GM19238 (cell line): ENCODE measurements around the gene HPCAL4.

Source experiments
- DNase-seq: peaks from one replicate; pipeline ENCODE4 v3.0.0; 2011; ENCODE audit warnings: low spot score; ENCODE audit not compliant: insufficient read length

HPCAL4 gene

GRCh38 chr1:39650431-39650830, 40.8 kb downstream of the HPCAL4 start:
- DNase-seq, result no peak

- DNase-seq, result no peak
Measured at GRCh38 chr1:39649636-39650185, 41.5 kb downstream of the HPCAL4 start.

DNA sequence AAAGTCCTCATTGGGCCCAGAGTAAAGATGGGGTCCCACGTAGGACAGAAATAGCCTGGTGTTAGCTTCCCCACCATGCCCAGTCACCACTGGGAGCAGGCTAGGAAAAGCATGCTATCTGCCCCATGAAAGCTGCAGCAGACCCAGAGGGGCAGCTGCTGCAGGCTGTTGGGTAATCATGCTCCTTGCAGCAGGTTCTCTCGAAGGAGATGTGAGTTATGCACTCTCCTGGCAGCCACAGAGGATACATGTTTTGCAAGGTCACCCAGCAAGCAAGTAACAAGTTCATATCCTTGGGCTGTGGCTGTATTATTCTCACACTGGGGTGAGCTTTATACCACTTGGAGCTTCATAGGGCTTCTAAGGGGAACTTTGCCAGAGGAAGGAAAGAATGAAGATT, 42.7 kb downstream of the HPCAL4 start:
- DNase-seq, result no peak

DNA sequence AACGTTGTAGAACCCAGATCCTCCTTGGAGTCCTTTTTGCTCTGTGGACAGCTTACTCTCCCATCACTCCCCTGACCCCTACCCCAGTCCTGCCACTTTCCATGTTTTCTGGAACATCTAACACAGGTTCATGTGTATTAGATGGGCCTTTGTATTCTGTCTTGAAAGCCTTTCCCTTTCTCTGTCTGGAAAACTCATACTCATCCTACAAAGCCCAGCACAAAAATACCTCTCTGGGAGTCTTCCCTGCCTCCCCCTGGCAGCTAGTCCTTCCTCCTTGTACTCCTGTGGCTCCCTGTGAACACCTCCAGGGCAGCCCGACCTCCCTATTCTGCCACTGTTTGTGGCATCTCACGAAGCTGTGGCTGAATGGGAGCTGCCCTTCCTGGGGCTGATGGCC, 44.0 kb downstream of the HPCAL4 start:
- no peak for DNase-seq

GRCh38 chr1:39646232-39647081, 44.8 kb downstream of the HPCAL4 start:
- DNase-seq, result no peak

- no peak for DNase-seq
Measured at GRCh38 chr1:39645411-39646043, 45.7 kb downstream of the HPCAL4 start.

- no peak for DNase-seq
Measured at GRCh38 chr1:39643705-39644104, 47.5 kb downstream of the HPCAL4 start.

GRCh38 chr1:39642796-39643195, 48.4 kb downstream of the HPCAL4 start:
- DNase-seq, result no peak

GRCh38 chr1:39640861-39641260, 50.4 kb downstream of the HPCAL4 start:
- DNase-seq, result no peak

- peak; percentile 52 for DNase-seq
Measured at GRCh38 chr1:39639305-39640130, 51.7 kb downstream of the HPCAL4 start, which contains the start of gene HEYL. Gene HEYL, minus strand, starts transcription at chr1:39639643. Its CDS starts 18 bp downstream, at chr1:39639625.

DNA sequence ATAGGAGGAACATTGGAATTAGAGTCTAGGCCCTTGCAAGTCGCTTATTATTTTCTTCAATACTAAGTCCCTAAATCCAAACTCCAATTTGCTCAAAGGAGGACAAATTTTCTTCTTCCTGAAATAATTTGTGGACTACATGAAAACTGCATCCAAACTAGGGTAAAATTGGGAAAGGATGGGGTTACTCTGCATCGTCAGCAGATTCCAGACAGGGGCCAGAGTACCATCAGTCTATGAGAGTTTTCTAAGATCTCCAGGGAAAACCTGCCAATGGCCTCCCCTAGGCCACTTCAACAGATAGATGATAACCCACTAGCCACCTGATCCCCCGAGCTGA, 52.3 kb downstream of the HPCAL4 start:
- DNase-seq, result no peak

- no peak for DNase-seq
Measured at GRCh38 chr1:39637361-39637760, 53.9 kb downstream of the HPCAL4 start.

DNA sequence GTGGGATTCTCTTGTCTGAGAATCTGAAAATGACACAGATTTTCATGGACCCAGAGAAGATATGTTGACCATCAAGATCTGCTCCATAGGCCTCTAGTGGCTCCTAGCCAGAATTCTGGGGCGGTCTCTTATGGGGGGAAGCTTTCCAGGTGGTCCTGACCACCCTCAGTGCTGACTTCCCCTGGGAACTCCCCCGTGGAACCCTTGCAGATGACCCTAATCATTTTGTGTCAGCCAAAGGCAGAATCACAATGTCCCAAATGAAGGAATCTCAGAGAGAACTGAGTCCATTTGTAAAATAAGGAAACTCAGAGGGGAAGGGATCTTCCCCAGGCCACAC, 55.4 kb downstream of the HPCAL4 start:
- no peak for DNase-seq

- no peak for DNase-seq
Measured at GRCh38 chr1:39635205-39635870, 55.9 kb downstream of the HPCAL4 start.

DNA sequence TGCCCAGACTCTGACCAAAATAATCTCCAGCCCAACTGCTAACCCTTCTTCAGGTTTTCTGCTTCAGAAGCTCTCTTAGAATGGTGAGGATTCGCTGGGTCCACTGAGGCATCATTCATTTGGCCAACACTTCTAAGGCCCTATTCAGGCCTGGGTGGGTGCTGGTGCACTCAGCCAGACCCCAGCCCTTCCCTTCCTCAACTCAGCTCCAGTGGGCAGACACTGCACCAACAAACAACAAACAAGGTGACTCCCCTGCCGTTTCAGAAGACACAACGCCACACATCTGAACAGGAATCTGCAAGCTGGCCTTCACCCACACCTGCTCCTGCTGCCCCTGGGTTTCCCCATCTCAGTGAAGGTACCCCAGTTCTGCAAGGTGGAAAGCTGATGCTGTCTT, 57.8 kb downstream of the HPCAL4 start:
- DNase-seq, result no peak

DNA sequence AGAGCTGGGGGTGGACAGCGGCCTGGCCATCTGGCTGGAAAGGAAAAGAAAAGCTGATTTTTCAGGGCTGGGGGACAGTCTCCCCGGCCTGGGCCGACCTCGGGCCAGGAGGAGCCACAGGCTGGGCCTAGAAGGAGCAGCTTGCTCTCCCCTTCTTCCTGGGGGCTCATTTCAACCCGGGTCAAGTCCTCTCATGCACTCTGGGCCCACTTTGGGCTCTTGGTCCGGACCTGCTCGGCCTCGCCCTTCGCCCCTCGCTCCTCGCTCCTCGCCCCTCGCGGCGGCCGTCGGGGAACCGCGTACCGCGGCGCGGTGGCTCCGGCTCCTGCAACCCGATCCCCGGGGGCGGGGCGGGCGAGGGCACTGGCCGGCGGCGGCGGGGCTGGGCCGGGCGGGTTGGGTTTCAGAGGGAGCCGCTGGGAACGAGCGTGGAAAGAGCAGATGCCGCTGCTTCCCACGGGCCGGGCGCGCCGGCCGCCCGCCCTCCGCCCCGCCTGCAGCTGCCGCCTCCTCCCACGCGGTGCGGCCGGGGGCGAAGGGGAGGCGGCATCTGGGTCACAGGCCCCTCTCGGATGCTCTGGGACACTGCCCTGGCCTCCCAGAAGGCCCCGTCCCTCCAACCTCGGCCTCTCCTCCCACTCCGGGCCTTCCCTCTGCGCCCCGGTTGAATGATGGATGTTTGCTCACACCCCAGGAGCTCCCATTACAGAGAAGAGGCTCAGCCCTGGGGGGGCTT, 58.4 kb downstream of the HPCAL4 start:
- DNase-seq, result no peak

GRCh38 chr1:39632323-39632681, 58.9 kb downstream of the HPCAL4 start:
- DNase-seq, result no peak

DNA sequence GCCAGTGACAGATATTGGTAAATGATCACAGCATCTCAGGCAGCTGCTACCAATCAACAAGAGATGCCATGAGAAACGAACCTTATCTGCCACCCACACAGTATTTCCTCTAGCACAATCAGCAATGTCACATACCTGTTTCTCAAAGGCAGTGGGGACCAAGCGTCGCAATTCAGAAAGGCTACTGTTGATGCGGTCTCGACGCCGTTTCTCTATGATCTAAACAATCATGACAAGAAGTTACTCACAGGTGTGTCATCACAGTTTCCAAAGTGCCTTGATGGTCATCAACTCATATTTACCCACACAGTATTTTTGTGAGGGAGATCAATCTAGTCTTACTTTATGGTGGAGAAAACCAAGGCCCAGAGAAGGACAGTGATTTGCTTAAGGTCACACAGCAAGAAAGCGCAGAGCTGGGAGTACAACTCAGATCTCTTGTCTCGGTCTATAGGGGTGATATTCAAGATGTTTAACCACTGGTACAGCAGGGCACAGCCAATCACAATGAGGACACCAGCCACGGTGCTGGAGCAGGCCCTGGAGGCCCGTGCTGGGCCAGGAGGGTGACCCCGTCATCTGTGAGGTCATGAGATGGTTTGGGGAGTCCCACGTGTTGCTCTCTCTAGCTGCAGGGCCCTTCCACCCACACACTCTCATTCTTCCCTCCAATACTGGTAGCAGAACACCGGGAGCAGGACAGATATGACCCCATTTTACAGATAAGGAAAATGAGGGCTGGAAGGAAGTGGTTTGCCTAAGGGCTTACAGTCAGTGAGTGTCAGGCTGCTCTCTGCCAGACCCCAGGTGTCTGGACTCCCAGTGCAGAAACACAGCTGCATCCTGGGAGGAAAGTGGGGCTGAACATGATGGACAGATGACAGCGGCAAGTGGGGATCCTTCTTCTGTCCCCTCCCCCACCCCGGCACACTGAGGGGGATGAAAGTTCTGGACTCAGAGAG, 59.6 kb downstream of the HPCAL4 start:
- DNase-seq, result no peak

- DNase-seq, result no peak
Measured at GRCh38 chr1:39628807-39629350, 62.4 kb downstream of the HPCAL4 start.
